GM18867 (cell line): Measurements from ENCODE around the gene PCYT2.

ENCODE experiments used
- ATAC-seq: cut with Tn5 transposase; IDR thresholded peaks from one replicate; pipeline ENCODE4 v1.9.1; 2021; ENCODE audit warnings: mild to moderate bottlenecking, moderate library complexity; ENCODE audit not compliant: unreplicated experiment

PCYT2 gene

DNA sequence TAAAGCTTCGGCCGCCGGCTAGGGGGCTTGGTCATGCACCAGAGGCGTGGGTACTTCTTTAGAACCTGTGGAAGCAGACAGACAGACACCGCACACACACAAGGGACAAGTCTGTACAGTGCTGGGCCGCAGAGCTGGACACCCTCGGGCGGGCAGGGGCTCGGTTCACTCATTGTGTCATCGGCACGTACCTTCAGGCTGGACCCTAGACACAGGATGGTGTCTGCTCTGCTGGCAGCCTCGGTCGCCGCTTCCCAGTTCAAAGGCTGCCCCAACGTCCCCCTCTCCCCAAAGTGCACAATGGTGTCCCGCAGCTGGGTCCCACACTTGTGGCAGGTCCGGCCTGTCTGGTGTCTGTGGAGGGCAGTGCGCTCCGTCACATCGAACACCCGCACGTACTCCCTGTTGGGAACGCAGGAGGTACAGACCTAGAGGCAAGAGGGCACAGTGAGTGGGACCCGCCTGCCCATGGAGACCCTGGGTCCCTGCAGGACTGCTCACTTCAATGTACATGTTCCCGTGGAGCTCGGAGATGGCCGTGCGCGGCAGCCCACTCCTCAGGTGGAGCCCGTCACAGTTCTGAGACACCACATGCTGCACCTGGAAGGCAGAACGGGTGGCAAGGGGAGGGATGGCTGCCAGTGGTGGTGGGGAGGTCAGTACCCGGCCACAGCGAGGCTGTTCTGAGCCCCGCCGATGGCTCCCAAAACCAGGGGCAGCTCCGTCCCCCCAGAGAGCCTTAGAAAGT lies 3.1 kb upstream of the PCYT2 start:
- no peak for ATAC-seq

DNA sequence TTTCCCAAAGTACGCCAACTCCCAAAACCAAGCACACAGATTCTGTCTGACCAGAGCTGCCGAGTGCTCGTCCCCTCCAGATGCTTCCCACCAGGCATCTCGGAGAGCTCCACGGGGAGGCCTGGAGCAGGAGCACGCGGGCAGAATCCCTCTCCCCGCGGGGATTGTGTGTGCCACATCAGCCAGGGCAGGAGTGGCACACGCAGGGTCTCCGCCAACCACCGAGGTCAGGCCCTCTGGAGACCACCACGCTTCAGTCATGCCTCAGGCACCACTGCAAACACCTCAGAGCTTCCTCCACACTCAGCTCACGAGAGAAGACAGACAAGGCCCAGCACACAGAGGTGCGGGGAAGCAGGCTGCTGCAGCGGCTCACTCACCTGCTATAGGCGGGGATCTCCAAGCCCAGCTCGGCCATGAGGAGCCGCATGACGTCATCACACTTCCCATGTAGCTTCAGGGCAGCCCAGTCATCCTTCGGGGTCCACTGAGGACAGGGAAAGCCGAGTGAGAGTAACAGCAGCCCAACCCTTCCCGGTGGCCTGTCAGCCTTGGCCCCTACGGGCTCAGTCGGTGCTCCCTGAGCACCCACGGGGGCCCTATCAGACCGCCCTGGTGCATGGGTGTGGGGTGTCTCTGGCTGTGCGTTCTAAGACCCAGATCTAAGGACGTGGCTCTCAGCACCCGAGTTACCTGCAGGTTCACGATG lies 2.3 kb upstream of the PCYT2 start:
- no peak for ATAC-seq

GRCh38 chr17:81912441-81913309 lies 1.5 kb upstream of the PCYT2 start:
- ATAC-seq = no peak

- no peak for ATAC-seq
Observed at GRCh38 chr17:81911969-81912368, 770 bp upstream of the PCYT2 start.

- ATAC-seq = peak; percentile 21
Observed at GRCh38 chr17:81910840-81911276, 341 bp downstream of the PCYT2 start.

DNA sequence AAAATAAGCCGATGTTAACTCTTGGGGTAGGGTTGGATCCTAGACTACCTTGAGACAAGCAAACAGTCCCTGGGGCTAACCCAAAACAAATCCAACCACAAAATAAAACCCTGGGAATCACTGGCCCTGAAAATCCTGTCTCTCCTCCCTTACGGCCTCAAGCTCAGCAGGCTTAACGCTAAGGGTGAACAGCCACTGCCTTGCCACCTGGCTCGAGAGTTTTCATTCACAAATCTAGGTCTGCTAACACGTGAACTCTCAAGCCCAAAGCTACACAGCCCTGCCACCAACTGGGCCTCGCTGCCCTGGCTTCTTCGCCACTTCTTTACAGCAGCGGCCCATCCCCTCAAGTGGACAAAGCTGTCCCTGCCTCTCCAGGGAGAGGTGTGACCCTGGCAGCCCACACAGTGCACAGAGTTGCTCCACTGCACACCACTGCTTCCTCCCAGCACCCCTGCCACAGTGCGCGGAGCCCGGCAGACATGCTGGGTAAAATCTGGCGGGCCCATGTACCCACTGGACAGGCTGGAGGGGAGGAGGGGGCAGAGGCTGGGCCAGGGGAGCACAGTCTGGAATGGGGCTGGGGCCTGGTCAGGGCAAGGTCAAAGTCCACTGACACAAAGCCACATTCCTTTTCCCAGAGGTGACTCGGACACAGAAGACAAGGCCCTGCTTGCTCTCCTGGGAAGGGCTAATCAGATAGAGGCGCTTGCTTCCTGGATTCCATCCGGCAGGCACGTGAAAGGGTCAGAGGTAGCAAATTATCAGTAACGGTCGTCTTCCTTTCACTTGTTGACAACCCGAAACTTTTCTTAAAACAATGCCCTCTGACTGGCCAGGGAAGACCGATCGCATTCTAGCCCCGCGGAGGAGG lies 996 bp downstream of the PCYT2 start:
- peak; percentile 3 for ATAC-seq

DNA sequence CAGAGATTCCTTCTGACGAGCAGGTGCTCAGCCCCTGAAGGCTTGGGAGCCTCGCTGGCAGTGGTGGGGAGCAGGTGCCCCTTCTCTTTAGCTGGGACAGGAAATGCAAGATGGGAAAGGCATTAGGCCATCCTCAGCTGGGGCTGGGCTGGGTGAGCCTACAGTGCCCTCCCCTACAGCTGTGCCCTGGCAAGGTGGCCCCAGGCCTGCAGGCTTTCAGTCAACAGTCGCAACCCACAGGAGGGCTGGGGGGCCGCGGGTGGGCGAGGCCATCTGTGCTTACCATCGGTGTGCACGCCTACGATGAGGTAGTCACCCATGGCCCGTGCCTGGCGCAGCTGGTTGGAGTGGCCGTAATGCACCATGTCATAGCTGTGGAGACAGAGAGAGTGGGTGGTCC lies 2.0 kb downstream of the PCYT2 start:
- ATAC-seq = no peak

- no peak for ATAC-seq
Observed at GRCh38 chr17:81908793-81909192, 2.4 kb downstream of the PCYT2 start.

- no peak for ATAC-seq
Observed at GRCh38 chr17:81907219-81908145, 3.7 kb downstream of the PCYT2 start.

- no peak for ATAC-seq
Observed at GRCh38 chr17:81906476-81907218, 4.6 kb downstream of the PCYT2 start.

DNA sequence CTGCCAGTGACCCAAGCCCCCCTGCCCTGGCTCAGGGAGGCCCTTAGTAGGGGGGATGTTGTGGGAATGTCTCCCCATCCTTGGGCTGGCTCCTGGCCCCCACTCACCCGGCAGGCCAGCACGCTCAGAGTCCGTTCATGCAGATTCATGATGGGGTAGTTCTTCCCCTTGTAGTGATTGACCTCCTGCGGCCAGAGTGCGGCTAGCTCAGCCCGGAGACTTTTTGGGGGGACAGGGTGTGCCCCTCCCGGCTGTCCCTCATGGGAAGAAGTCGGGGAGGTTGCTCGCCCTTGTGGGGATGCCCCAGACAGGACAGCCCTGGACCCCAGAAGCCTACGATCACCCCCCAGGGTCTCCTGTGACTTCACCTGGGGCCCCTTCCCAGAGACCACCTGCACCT lies 5.2 kb downstream of the PCYT2 start:
- no peak for ATAC-seq

DNA sequence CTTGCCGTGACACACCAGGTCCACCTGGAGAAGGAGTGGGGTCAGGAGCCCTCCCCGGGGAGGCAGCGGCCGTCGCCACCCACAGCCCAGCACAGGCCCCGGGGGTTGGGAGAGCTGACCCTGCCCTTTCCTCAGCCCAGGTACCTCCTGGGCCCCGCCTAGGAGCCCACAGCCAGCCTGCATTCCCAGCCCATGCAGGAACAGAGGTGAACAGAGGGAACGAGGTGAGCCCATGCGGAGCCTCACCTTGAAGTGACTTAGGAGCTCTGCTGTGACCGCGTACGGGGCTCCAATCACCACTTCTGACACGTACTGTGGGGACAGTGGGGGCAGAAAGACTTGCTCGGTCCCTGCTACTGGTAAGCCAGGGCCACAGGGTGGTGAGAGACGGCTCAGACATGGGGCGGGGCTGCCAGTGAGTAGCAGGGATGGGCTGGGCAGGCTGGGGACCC lies 5.7 kb downstream of the PCYT2 start:
- ATAC-seq = no peak

- ATAC-seq = no peak
Observed at GRCh38 chr17:81904600-81905423, 6.4 kb downstream of the PCYT2 start.

DNA sequence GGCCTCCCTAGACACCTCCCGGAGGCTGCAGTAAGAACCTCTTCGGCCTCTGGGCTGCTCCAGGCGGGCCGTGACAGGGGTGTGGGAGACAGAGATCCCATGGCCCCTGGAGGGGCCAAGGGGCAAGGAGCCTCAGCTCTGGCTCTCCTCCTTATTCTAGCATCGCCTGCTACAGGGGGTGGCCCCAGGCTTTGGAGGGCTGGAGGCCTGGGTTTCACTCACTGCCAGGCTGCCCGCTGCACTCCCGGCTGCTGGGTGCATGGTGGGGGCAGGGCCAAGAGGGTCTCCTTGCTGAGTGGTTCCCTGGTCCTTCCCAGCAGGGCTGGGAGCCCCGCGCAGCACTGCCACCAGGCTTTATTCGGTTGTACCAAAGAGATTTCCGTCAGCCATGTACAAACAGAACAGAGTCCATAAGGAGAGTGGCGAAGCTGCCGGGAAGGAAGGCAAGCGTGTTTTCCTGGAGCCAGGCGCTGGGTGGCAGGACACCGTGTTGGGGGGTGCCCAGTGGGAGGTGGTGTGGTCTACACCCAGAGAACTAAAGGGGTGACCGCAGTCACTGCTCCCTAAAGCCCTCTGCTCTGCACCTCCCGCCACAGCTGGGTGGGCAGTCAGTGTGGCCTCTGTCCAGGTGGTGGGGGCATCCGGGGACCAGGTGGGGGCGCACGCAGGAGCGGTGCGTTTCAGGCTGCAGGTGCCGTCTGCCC lies 7.2 kb downstream of the PCYT2 start:
- ATAC-seq = no peak

- ATAC-seq = no peak
Observed at GRCh38 chr17:81903415-81903831, 7.8 kb downstream of the PCYT2 start.

DNA sequence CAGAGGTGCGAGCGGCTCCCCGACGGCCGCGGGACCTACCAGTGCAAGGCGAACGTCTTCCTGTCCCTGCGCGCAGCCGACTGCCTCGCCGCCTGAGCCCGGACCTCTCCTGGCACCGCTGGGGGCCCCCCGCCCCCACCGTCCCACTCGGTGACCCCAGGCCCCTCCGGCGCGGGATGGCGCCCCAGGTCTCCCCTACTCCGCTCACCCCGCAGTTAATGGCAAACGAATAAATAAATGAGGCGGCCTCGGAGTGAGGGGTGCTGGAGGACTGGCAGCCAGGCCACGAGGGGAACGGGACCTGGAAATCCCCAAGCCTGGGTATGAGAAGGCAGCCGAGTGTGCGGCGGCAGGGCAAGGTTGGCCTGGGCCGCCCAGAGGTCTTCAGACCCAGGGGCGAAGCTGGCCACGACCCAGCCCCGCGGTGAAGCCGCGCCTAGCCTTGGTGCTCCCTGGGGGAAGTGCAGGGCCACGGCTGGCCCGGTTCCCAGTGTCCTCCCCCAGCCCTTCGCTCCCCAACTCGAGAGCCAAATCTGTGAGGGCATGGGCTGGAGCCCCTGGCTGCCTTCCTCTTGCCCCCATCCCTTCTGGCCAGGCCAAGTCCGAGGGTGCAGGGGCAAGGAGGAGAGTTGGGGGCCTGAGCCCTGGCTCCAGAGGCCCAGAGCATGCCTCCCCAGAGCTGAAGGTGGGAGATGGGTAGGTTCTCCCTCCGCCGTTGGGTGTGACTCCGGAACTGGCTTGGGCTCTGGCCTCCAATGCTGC lies 8.4 kb downstream of the PCYT2 start:
- ATAC-seq = no peak
